ENCODE measurements around the gene MBD5.

DNA sequence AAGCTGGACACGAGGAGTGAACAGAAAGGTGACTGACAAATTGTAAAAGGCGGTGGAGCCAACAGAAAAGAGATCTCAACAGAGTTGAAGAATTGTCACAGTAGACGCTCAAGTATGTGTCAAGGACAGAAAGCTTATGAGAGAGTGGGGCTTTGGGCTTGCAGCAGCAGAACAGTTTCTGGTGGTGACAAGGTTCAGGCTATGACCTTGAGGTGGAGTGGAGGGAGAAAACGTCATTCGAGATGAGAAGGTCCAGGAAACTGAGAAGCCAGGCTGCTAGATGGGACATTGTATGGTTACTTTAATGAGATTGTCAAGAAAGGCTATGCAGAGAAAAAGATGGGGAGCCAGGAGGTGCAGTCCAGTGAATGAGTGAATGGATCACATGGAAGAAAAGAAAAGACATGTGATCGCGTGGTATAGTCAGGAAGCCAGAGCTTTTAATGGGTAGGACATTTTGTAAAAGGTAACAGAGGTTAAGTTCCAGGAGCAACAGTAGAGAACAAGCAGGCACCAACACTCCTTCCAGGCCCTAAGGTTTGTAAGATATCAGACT, 532.5 kb downstream of the MBD5 start:
- TF ChIP-seq, protein P1, sequence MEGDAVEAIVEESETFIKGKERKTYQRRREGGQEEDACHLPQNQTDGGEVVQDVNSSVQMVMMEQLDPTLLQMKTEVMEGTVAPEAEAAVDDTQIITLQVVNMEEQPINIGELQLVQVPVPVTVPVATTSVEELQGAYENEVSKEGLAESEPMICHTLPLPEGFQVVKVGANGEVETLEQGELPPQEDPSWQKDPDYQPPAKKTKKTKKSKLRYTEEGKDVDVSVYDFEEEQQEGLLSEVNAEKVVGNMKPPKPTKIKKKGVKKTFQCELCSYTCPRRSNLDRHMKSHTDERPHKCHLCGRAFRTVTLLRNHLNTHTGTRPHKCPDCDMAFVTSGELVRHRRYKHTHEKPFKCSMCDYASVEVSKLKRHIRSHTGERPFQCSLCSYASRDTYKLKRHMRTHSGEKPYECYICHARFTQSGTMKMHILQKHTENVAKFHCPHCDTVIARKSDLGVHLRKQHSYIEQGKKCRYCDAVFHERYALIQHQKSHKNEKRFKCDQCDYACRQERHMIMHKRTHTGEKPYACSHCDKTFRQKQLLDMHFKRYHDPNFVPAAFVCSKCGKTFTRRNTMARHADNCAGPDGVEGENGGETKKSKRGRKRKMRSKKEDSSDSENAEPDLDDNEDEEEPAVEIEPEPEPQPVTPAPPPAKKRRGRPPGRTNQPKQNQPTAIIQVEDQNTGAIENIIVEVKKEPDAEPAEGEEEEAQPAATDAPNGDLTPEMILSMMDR (optimal IDR thresholded peaks at IDR 0.05 in 1 of 3, IDR thresholded peaks at IDR 0.05 in 1 of 3, conservative IDR thresholded peaks at IDR 0.05 in 1 of 3; ENCODE audit: extremely low read depth in 1 of 3, insufficient read depth in 2 of 3, low read length in 3 of 3) = no peak
- no peak for TF ChIP-seq EZH2 (IDR thresholded peaks at IDR 0.05; ENCODE audit: low read length)
